Subcutaneous adipose tissue (tissue), 4 donors: ENCODE results near the gene CCDC33. TPM values are rescaled to one million over a fixed set of nuclear protein-coding genes. Genes with fewer than 3 reads are reported as not detected.

ENCODE experiments used
- total RNA-seq, 4 donors: library from RNA; depleted of rRNA; stranded (reverse); fragments of >200 nt; gene quantifications; one replicate each; pipeline ENCODE4 v1.1.0, GENCODE V29; 2016
- TF ChIP-seq, protein P1 (sequence below): fragments of 450-650 bp; IDR thresholded peaks from one replicate; pipeline ENCODE4 v1.5.1; 2016; ENCODE audit warnings: low read depth, mild to moderate bottlenecking, control low read depth, antibody characterized with exemption, moderate library complexity

CCDC33 gene
- total RNA-seq, 4 donors from 2014 or later, result not detected

DNA sequence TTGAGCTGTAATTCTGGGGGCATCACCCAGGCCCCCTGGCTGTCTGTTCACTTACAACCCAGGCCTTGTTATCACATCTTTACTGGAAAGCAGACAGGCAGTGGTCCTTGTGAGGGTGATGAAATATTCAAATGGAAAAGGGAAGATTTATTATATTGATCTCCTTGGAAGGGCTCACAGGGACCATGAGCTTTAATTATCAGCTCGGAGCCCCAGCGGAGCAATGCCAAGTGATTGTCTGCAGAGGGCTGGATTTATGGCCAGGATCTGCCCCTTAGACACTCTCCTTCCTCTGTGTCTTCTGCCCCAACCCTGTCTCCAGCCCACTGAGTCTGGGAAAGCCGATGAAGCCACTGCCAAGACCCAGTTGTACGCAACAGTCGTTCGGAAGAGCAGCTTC lies 31.9 kb downstream of the CCDC33 start:
- TF ChIP-seq, protein P1, sequence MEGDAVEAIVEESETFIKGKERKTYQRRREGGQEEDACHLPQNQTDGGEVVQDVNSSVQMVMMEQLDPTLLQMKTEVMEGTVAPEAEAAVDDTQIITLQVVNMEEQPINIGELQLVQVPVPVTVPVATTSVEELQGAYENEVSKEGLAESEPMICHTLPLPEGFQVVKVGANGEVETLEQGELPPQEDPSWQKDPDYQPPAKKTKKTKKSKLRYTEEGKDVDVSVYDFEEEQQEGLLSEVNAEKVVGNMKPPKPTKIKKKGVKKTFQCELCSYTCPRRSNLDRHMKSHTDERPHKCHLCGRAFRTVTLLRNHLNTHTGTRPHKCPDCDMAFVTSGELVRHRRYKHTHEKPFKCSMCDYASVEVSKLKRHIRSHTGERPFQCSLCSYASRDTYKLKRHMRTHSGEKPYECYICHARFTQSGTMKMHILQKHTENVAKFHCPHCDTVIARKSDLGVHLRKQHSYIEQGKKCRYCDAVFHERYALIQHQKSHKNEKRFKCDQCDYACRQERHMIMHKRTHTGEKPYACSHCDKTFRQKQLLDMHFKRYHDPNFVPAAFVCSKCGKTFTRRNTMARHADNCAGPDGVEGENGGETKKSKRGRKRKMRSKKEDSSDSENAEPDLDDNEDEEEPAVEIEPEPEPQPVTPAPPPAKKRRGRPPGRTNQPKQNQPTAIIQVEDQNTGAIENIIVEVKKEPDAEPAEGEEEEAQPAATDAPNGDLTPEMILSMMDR, result no peak

DNA sequence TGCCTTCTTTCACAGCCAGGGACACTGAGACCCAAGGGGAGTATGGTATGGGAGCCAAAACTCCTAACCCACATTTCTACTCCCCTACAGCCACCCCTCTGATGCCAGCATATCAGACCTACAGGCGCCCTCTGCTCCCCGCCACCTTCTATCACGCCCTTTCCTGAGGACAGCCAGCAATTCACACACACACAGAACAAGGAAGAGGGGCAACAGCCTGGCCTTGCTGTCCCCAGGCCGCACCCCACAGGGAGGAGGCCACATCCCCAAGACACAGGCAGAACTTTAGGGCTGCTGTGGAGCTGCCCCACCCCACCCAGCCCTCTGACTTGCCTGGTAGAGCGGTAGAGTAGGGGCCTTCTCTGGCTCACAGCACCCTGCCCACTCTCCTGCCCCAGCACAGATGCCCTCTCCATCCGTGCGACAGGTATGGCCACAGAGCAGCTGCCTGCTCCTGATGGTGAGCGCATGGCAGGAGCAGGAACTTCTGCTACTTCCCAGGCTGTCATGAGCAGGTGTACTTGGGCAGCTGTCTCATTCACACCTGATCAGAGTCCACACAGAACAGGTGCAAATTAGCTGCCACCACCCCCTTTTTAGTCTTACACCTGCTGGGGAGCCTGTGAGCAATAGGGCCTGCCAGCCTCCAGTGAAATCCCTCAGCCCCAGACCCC lies 33.4 kb downstream of the CCDC33 start:
- TF ChIP-seq, protein P1, result no peak

DNA sequence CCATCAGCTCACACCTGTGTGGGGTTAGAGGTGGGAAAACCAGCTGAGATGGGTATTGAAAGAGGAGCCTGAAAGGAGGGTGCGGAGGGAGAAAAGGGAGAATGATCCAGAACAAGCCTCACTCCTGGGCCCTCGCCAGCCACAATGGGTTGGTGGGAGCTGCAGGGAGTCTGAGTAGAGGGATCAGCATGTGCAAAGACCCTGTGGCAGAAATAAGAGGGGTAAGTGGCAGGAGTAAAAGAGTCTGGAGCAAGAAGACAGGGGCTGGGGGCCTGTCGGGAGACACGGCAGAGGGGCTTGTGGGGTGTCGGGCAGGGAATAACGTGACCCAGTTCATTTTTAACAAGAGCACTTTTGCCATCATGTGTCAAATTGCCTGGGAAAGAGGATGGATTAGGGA lies 34.0 kb downstream of the CCDC33 start:
- TF ChIP-seq, protein P1, result no peak

DNA sequence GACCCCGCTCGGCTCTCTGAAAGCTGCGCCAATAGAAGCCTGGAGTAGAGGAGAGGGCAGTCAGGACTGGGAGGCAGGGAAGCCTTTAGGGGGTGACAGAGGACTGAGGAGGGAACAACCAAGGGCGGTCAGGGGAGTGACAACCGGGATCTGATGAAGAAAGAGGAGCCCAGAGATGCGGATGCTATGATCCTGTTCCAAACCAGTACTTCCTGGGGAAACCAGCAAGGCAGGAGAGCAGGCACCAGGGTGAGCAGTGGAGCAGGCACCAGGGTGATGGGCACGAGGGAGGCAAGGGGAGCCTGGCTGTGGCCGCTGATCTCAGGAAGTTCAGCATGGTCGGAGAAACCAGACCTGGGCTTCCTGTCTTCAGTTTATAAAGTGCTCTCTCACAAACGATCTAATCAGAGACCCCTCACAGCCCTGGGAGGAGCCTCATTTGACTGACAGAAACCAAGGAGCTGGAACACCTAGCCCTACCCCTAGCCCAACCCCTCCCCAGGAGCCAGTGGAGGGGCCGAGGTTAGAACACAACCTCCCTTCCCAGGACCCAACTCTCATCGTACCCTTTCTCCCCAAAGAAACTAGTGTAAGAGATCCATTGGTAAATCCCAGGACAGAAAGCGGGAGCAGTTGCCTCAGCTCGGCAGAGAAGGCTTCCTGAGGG lies 34.9 kb downstream of the CCDC33 start:
- TF ChIP-seq, protein P1, result no peak

DNA sequence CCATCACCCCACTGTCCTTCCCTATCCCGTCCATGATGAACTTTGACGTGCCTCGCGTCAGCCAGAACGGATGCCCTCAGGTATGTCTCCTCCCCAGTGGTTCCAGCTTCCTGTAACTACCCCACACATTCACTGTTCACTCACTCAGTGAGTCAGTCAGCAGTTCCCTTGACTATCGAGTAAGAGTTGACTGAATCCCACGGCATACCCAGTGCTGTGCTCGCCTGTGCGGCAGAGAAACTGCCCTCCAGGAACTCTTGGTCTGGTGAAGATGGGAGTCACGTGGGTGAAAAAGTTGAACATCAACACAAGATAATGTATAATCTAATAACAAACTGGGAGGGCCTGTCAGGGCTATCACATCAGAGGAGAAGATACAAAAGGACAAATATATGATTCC lies 36.7 kb downstream of the CCDC33 start:
- TF ChIP-seq, protein P1, result no peak

DNA sequence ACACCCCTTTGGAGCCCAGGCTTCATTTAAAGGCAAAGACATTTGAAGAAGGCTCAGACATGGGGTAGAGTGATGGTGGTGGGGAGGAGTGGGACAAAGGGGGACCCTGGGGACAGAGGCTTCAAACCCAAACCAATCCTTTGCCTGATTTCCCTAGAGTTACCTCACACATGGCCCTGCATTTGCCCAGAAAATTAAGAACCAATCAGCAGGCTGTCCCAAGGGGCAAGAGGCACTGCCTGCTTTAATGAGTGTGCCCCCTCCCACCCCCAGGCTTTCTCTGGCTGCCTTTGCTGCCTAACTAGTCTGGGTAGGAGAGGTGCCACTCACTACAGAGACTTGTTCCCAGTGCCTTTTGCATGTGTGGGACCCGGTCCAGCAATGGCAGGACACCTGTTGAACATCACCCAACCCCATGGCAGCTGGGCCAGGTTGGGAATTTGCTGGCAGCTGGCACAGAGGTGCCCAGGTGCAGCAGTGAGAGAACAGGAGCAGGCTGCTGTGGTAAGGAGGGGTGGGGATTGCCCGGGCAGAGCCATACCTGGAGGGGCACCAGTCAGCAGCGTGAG lies 38.4 kb downstream of the CCDC33 start:
- TF ChIP-seq, protein P1, result no peak

DNA sequence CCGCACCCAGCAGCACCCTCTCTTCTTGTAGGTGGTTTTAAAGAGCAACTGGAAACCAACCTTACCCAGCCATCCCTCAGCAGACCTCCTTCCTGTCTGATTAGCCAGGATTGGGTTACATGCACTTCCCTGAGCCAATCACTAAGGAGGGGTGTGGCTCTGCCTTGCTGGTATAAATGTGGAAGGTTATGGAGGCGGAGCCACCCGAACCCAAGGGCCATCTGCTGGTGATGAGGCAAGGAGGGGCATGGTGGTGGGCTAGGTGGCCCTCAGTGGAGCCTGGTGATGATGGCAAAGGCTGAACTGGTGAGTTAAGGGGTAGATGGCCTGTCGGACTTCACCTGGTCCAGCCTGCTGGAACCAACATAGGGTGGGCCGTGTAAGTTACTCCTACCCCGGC lies 39.8 kb downstream of the CCDC33 start:
- TF ChIP-seq, protein P1, result no peak
